ENCODE data around the gene COX6A2. TPM values are rescaled to one million over a fixed set of nuclear protein-coding genes. Genes with fewer than 3 reads are reported as not detected.
"Not testable (repeated sequence)": the region's sequence is repeated elsewhere in the genome, so short reads cannot be mapped to it uniquely, and the experiment has no call there.

Gene COX6A2
- total RNA-seq, 2 donors from 2014 or later = 3.9 TPM; not detected in 1

DNA sequence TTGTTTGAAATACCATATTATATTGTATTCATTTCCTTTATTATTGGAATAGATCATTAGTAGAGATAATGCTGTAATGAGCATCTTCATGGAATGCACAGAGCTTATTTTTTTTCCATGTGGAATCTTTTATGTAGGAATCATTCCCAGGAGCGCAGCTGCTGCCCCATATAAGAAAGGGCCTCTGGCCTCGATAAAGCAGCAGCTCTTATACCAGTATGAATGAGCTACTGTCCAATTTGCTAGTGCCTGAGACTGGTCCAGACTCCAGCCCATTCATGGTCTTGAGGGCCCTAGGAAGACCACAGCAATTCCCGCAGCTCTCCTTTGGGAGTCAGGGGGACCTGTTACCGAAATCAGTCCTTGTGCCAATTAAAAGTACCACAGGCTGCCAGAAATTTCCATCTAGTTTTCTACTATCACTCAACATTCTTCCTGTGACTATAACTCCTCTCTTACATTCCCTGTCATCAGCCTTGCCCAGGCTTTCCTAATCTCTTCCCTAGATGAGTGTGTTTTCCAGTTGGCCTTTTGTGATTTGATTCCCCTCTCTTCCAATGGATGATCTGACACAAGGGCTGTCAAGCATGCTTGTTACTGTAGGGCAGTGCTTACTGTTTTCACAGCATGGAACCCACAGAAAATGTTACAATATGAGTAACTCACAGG, 12.5 kb upstream of the COX6A2 start:
- WGBS = 69% methylated on average over 4 of the region's 4 CpGs
- H3K4me1 ChIP-seq (replicated peaks) = no peaks in the 10 kb centered on the region
- no peaks in the 10 kb centered on the region for H3K9me3 ChIP-seq
- no peak for DNase-seq (ENCODE audit: low spot score)
- no peaks in the 10 kb centered on the region for H3K27me3 ChIP-seq (replicated peaks; ENCODE audit: insufficient read depth)
- intact Hi-C loops (cut with DNase I) = no loop called here
- no peak overlapping the region for H3K4me3 ChIP-seq
- H3K27ac ChIP-seq = no peak overlapping the region
- no peaks in the 10 kb centered on the region for H3K36me3 ChIP-seq
- TF ChIP-seq, protein P1, sequence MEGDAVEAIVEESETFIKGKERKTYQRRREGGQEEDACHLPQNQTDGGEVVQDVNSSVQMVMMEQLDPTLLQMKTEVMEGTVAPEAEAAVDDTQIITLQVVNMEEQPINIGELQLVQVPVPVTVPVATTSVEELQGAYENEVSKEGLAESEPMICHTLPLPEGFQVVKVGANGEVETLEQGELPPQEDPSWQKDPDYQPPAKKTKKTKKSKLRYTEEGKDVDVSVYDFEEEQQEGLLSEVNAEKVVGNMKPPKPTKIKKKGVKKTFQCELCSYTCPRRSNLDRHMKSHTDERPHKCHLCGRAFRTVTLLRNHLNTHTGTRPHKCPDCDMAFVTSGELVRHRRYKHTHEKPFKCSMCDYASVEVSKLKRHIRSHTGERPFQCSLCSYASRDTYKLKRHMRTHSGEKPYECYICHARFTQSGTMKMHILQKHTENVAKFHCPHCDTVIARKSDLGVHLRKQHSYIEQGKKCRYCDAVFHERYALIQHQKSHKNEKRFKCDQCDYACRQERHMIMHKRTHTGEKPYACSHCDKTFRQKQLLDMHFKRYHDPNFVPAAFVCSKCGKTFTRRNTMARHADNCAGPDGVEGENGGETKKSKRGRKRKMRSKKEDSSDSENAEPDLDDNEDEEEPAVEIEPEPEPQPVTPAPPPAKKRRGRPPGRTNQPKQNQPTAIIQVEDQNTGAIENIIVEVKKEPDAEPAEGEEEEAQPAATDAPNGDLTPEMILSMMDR (IDR thresholded peaks at IDR 0.05) = no peak
- TF ChIP-seq POLR2A (IDR thresholded peaks at IDR 0.05) = no peak
- TF ChIP-seq POLR2AphosphoS5 (IDR thresholded peaks at IDR 0.05) = no peak

DNA sequence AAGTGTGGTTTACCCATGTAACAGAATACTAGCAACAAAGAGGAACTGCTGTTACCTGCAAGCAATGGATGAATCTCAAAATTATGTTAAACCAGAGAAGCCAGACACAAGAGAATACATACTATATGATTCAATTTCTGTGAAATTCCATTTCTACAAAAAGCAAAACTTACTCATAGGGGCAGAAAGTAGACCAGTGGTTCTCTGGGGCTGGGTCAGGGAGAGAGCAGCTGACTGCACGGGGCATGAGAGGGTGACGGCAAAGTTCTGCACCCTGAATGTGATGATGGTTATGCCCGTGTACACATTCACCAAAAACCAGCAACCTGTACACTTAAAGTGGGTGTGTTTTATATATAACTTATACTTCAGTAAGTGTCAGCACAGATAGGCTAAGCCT, 11.4 kb upstream of the COX6A2 start:
- TF ChIP-seq, protein P1 (IDR thresholded peaks at IDR 0.05) = no peak
- TF ChIP-seq POLR2AphosphoS5 (IDR thresholded peaks at IDR 0.05) = no peak
- no peak for TF ChIP-seq POLR2A (IDR thresholded peaks at IDR 0.05)
- no peak for DNase-seq (ENCODE audit: low spot score)
- no peak overlapping the region for H3K4me3 ChIP-seq
- intact Hi-C loops (cut with DNase I) = no loop called here
- no peaks in the 10 kb centered on the region for H3K36me3 ChIP-seq
- 83% methylated on average over 3 of the region's 3 CpGs for WGBS
- no peaks in the 10 kb centered on the region for H3K27me3 ChIP-seq (replicated peaks; ENCODE audit: insufficient read depth)
- no peak overlapping the region for H3K27ac ChIP-seq
- H3K9me3 ChIP-seq = no peaks in the 10 kb centered on the region
- H3K4me1 ChIP-seq (replicated peaks) = no peaks in the 10 kb centered on the region

DNA sequence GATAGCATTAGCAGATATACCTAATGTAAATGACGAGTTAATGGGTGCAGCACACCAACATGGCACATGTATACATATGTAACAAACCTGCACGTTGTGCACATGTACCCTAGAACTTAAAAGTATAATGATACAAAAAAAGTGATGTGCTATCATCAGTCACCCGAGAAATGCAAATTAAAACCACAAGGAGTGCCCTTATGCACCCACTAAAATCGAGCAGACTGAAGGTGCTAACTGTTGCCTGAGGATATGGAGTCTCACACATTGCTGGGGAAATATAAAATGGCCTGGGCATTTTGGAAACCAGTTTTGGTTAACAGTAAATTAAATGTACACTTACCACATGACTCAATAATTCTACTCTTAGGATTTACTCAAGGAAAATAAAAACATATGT, 10.9 kb upstream of the COX6A2 start:
- DNase-seq (ENCODE audit: low spot score); H3K4me1 ChIP-seq (replicated peaks); intact Hi-C loops (cut with DNase I); H3K27me3 ChIP-seq (replicated peaks; ENCODE audit: insufficient read depth); H3K9me3 ChIP-seq; H3K27ac ChIP-seq; H3K4me3 ChIP-seq; H3K36me3 ChIP-seq: not testable (repeated sequence)
- WGBS = 62% methylated on average over 4 of the region's 4 CpGs

DNA sequence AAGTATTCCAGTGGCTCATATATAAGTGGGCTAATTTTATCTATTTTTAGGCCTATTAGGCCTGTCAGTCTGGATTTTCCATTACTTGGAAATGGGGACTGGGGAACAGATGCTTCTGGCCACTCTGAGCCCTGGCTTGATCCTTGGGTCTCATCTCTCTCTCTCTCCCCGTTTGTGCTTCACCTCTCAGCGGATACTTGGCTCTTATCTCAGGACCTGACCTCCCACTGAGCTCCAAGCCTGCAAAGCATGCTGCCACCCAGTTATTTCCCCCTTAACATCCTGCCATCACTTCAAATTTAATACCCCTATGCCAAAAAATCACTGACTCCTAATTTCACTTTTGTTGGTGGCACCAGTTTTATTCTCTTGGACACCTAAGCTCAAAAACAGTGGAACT, 10.3 kb upstream of the COX6A2 start:
- no peak for DNase-seq (ENCODE audit: low spot score)
- Histone ChIP-seq H3K4me3 (no peak overlapping the region), H3K27ac (no peak overlapping the region), H3K27me3 (replicated peaks; ENCODE audit: insufficient read depth) (no peaks in the 10 kb centered on the region), H3K4me1 (replicated peaks) (no peaks in the 10 kb centered on the region), H3K9me3 (no peaks in the 10 kb centered on the region), H3K36me3 (no peaks in the 10 kb centered on the region)
- TF ChIP-seq POLR2AphosphoS5 (IDR thresholded peaks at IDR 0.05) = no peak
- TF ChIP-seq POLR2A (IDR thresholded peaks at IDR 0.05) = no peak
- 53% methylated on average over 2 of the region's 2 CpGs for WGBS
- intact Hi-C loops (cut with DNase I) = no loop called here

DNA sequence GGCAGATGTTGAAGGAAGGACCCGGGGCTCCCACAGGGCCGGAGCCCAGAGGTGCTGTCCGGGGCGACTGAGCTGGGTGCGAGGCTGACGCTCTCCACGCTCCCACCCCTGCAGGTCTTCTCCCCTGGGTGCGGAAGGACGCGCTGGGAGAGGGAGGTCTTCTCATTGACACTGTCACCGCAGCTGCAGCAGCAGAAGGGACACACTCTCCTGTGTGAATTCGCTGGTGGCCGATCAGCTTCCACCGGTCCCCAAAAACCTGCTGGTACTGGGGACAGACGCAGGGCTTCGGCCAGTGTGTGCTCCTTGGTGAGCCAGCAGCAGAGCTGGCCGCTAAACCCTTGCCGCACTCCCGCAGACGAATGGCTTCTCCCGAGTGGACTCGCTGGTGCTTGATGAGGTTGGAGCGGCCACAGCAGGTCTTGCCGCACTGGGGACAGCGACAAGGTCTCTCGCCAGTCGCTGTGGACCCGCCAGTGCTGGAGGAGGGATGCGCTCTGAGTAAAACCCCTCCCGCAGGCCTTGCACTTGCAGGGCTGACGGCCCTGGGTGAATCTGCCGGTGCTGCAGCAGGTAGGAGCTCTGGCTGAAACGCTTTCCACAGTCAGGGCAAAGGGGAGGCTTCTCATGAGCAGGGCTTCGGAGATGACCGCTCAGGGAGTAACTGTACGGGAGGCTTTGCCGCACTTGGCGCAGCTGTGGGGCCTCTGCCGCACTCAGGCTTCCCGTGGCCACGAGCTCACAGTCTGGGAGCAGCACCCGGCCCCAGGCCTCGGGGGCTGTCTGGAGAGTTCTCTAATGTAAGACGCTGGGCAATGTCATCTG, 8.3 kb upstream of the COX6A2 start:
- 92% methylated on average over 32 of the region's 44 CpGs for WGBS
- DNase-seq (ENCODE audit: low spot score) = no peak
- Histone ChIP-seq H3K9me3 (no peaks in the 10 kb centered on the region), H3K36me3 (no peaks in the 10 kb centered on the region), H3K27ac (no peak overlapping the region), H3K27me3 (replicated peaks; ENCODE audit: insufficient read depth) (no peaks in the 10 kb centered on the region), H3K4me1 (replicated peaks) (no peaks in the 10 kb centered on the region), H3K4me3 (no peak overlapping the region)
- TF ChIP-seq POLR2A (IDR thresholded peaks at IDR 0.05) = no peak
- no peak for TF ChIP-seq POLR2AphosphoS5 (IDR thresholded peaks at IDR 0.05)
- TF ChIP-seq, protein P1 (IDR thresholded peaks at IDR 0.05) = no peak
- intact Hi-C loops (cut with DNase I) = no loop called here

Measured in prostate gland (tissue), 2 donors.